Liver (tissue), 9 donors: Measurements from ENCODE around the gene LCN10. TPM values are rescaled to one million over a fixed set of nuclear protein-coding genes. Genes with fewer than 3 reads are reported as not detected.

Experiments
- DNase-seq: peaks from one replicate; pipeline ENCODE4 v3.0.0-alpha.2; 2017; ENCODE audit warnings: low spot score
- H3K27ac ChIP-seq, 2 donors: one replicate each; pipeline ENCODE4 v1.7.0; 2013; ENCODE audit warnings: inconsistent platforms in 2 of 2, low read length in 2 of 2, control low read depth in 1 of 2, low read depth in 1 of 2, mild to moderate bottlenecking in 1 of 2
- H3K27me3 ChIP-seq, 4 donors: one replicate each; pipeline versions ENCODE4 v1.6.1 to v1.7.0; 2013; ENCODE audit warnings: low read length in 3 of 4, inconsistent platforms in 1 of 4, mild to moderate bottlenecking in 1 of 4, moderate library complexity in 1 of 4; ENCODE audit not compliant: control insufficient read depth in 4 of 4, insufficient read depth in 4 of 4
- H3K36me3 ChIP-seq, 4 donors: one replicate each; pipeline versions ENCODE4 v1.6.1 to v1.7.0; 2013; ENCODE audit warnings: low read length in 3 of 4, mild to moderate bottlenecking in 3 of 4, low read depth in 1 of 4, moderate library complexity in 1 of 4; ENCODE audit not compliant: control insufficient read depth in 4 of 4, insufficient read depth in 3 of 4
- H3K4me1 ChIP-seq, 4 donors: one replicate each; pipeline versions ENCODE4 v1.6.1 to v1.7.0; 2013; ENCODE audit warnings: low read length in 3 of 4, mild to moderate bottlenecking in 3 of 4, moderate library complexity in 1 of 4; ENCODE audit not compliant: control insufficient read depth in 4 of 4, insufficient read depth in 4 of 4
- H3K4me3 ChIP-seq, 3 donors: one replicate each; pipeline versions ENCODE4 v1.6.1 to v1.7.0; 2013; ENCODE audit warnings: low read length in 3 of 3, control low read depth in 1 of 3, low read depth in 1 of 3, mild to moderate bottlenecking in 1 of 3
- H3K9ac ChIP-seq, 2 donors: one replicate each; pipeline ENCODE4 v1.7.0; 2013; ENCODE audit warnings: low read length in 2 of 2, mild to moderate bottlenecking in 2 of 2, moderate library complexity in 2 of 2, control low read depth in 1 of 2, low read depth in 1 of 2
- H3K9me3 ChIP-seq, 4 donors: one replicate each; pipeline versions ENCODE4 v1.6.1 to v1.7.0; 2013; ENCODE audit warnings: low read length in 3 of 4; ENCODE audit not compliant: control insufficient read depth in 4 of 4
- ATF3 ChIP-seq: IDR thresholded peaks from 2 replicates; pipeline ENCODE4 v1.6.1; 2016; ENCODE audit warnings: antibody characterized with exemption
- CTCF ChIP-seq: fragments of 150-350 bp; IDR thresholded peaks from 2 replicates; pipeline ENCODE4 v1.5.1; 2017; ENCODE audit warnings: improper control_type of control experiment, low read depth, low read length; ENCODE audit not compliant: missing input control
- EGR1 ChIP-seq, 2 donors: IDR thresholded peaks; 2 replicates each; pipeline ENCODE4 v1.6.1; 2016 to 2018; ENCODE audit warnings: antibody characterized with exemption in 2 of 2, low read depth in 2 of 2
- FOXA1 ChIP-seq: IDR thresholded peaks from 2 replicates; pipeline ENCODE4 v1.6.1; 2016; ENCODE audit warnings: antibody characterized with exemption
- FOXA2 ChIP-seq: IDR thresholded peaks from 2 replicates; pipeline ENCODE4 v1.6.1; 2016; ENCODE audit warnings: antibody characterized with exemption
- GABPA ChIP-seq, 2 donors: IDR thresholded peaks in 1 of 2; conservative IDR thresholded peaks in 1 of 2; 2 replicates each; pipeline ENCODE4 v1.6.1; 2016; ENCODE audit warnings: antibody characterized with exemption in 2 of 2, mild to moderate bottlenecking in 1 of 2, moderate library complexity in 1 of 2
- HNF4A ChIP-seq, 2 donors: conservative IDR thresholded peaks; 2 replicates each; pipeline ENCODE4 v1.6.1; 2016; ENCODE audit warnings: antibody characterized with exemption in 2 of 2, mild to moderate bottlenecking in 2 of 2
- HNF4G ChIP-seq: IDR thresholded peaks from 2 replicates; pipeline ENCODE4 v1.6.1; 2016; ENCODE audit warnings: antibody characterized with exemption
- JUND ChIP-seq, 2 donors: IDR thresholded peaks; 2 replicates each; pipeline ENCODE4 v1.6.1; 2016; ENCODE audit warnings: antibody characterized with exemption in 2 of 2
- MAX ChIP-seq: IDR thresholded peaks from 2 replicates; pipeline ENCODE4 v1.6.1; 2016; ENCODE audit warnings: antibody characterized with exemption
- NR2F2 ChIP-seq: IDR thresholded peaks from 2 replicates; pipeline ENCODE4 v1.6.1; 2016; ENCODE audit warnings: antibody characterized with exemption
- RAD21 ChIP-seq, 2 donors: IDR thresholded peaks; 2 replicates each; pipeline ENCODE4 v1.6.1; 2016; ENCODE audit warnings: antibody characterized with exemption in 2 of 2, mild to moderate bottlenecking in 2 of 2
- REST ChIP-seq: IDR thresholded peaks from 2 replicates; pipeline ENCODE4 v1.6.1; 2016; ENCODE audit warnings: antibody characterized with exemption, mild to moderate bottlenecking
- RXRA ChIP-seq, 2 donors: IDR thresholded peaks; 2 replicates each; pipeline ENCODE4 v1.6.1; 2017 to 2018; ENCODE audit warnings: antibody characterized with exemption in 2 of 2, mild to moderate bottlenecking in 1 of 2
- SP1 ChIP-seq: IDR thresholded peaks from 2 replicates; pipeline ENCODE4 v1.6.1; 2018; ENCODE audit warnings: antibody characterized with exemption, mild to moderate bottlenecking
- TAF1 ChIP-seq: conservative IDR thresholded peaks from 2 replicates; pipeline ENCODE4 v1.6.1; 2016; ENCODE audit warnings: antibody characterized with exemption, mild to moderate bottlenecking
- YY1 ChIP-seq: IDR thresholded peaks from 2 replicates; pipeline ENCODE4 v1.6.1; 2016; ENCODE audit warnings: antibody characterized with exemption, mild to moderate bottlenecking
- ZBTB33 ChIP-seq: IDR thresholded peaks from 2 replicates; pipeline ENCODE4 v1.6.1; 2016; ENCODE audit warnings: antibody characterized with exemption
- WGBS: extraction: QIAGEN DNeasy Blood & Tissue Kit; methylation state at CpG from one replicate; pipeline ENCODE4 v1.1.7; 2013; 5-methylcytosine and 5-hydroxymethylcytosine counted together
- polyA plus RNA-seq, 2 donors: library from polyadenylated mRNA; stranded (reverse) in 1 of 2; unstranded in 1 of 2; fragments of 200-250 nt in 1 of 2; fragments of >200 nt in 1 of 2; fragmentation: Nextera tagmentation in 1 of 2; extraction: Ambion mirVana in 1 of 2; gene quantifications; one replicate each; pipeline versions ENCODE4 v1.2.1 to v1.2.3, GENCODE V29; 2013 to 2015
- total RNA-seq, 2 donors: library from RNA; depleted of rRNA; stranded (reverse); fragments of >200 nt; gene quantifications; one replicate each; pipeline ENCODE4 v1.2.3, GENCODE V29; 2014
- donor health status: healthy.
- donor health status: healthy.
- donor health status: healthy.
- donor health status: healthy.
- donor health status: healthy.

Gene LCN10
- total and polyA plus RNA-seq, 4 donors, result 0.08 to 0.14 (median 0.11) TPM

GRCh38 chr9:136757328-136757727 is 14.6 kb upstream of the LCN10 start:
- Histone ChIP-seq H3K36me3 (no peaks in the 10 kb centered on the region), H3K9me3 (no peaks in the 10 kb centered on the region), H3K9ac (no peak overlapping the region), H3K4me3 (no peak overlapping the region), H3K27me3 (no peaks in the 10 kb centered on the region), H3K27ac (no peak overlapping the region), H3K4me1 (no peaks in the 10 kb centered on the region)
- 91% methylated on average over 20 of the region's 20 CpGs for WGBS
- TF ChIP-seq HNF4A (conservative IDR thresholded peaks at IDR 0.05), result no peak
- TF ChIP-seq CTCF, result no peak
- TF ChIP-seq FOXA1, result no peak
- TF ChIP-seq RXRA (IDR thresholded peaks at IDR 0.05), result no peak
- TF ChIP-seq SP1, result no peak
- no peak for TF ChIP-seq FOXA2
- TF ChIP-seq RAD21 (IDR thresholded peaks at IDR 0.05), result no peak
- no peak for TF ChIP-seq REST
- no peak for TF ChIP-seq YY1
- TF ChIP-seq TAF1, result no peak
- no peak for TF ChIP-seq NR2F2
- no peak for TF ChIP-seq ZBTB33
- no peak for TF ChIP-seq EGR1 (IDR thresholded peaks at IDR 0.05; ENCODE audit: low read depth in 2 of 2)
- no peak for TF ChIP-seq GABPA (IDR thresholded peaks at IDR 0.05 in 1 of 2, conservative IDR thresholded peaks at IDR 0.05 in 1 of 2)
- TF ChIP-seq ATF3, result no peak
- no peak for TF ChIP-seq MAX
- TF ChIP-seq HNF4G, result no peak
- no peak for DNase-seq

- Histone ChIP-seq H3K36me3 (no peaks in the 10 kb centered on the region), H3K9me3 (peaks cover 0 to 1% (median under 1%) of the 10 kb centered on the region in 4 donors), H3K27me3 (no peaks in the 10 kb centered on the region), H3K27ac (no peak overlapping the region), H3K9ac (no peak overlapping the region), H3K4me1 (no peaks in the 10 kb centered on the region), H3K4me3 (no peak overlapping the region)
- no peak for DNase-seq
- WGBS, result 95% methylated on average over 18 of the region's 18 CpGs
- TF ChIP-seq CTCF (no peak), TAF1 (no peak), JUND (IDR thresholded peaks at IDR 0.05) (no peak), NR2F2 (no peak), RAD21 (IDR thresholded peaks at IDR 0.05) (no peak), HNF4A (conservative IDR thresholded peaks at IDR 0.05) (no peak), RXRA (IDR thresholded peaks at IDR 0.05) (no peak), MAX (no peak), EGR1 (IDR thresholded peaks at IDR 0.05; ENCODE audit: low read depth in 2 of 2) (no peak), HNF4G (no peak), REST (no peak)
Measured at GRCh38 chr9:136756836-136757235, 14.1 kb upstream of the LCN10 start.
